Measurements from ENCODE around the gene HDAC9.

The HDAC9 gene

DNA sequence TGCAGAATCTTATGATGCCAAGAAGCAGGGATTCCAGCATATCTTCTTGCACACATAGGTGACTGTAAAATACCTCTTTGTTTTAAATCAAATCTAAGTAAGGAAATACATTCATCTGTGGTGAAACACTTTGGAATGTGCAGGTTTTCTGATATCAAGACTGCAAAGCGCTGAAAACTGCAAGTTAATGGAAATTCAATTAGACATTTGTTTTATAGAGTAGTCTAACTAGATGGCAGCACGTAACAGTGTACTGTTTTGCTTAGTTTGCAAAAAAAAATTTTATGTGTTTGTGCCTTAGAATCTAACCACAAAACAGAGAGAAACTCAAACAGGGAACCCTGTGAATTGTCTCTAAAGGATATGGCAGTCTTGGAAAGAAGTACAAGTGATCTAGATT, 259.2 kb downstream of the HDAC9 start:
- DNase-seq = no peak

DNA sequence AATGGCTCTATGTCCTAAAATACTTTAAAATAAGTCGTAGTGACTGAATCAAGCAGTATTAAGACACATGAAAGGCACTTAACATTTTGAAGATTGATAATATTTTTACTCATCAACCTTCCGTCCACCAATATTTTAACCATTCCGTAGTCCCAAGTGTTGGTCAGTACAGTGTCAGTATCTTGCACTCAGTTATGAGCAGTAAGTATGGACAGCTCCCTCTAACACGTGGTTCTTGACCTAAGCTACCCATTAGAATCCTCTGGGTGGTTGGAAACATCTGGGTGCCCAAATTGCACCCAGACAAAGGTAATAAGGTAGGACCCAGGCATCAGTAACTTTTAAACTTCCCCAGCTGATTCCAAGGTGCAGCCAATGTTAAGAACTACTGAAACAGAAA, 260.2 kb downstream of the HDAC9 start:
- DNase-seq = no peak

DNA sequence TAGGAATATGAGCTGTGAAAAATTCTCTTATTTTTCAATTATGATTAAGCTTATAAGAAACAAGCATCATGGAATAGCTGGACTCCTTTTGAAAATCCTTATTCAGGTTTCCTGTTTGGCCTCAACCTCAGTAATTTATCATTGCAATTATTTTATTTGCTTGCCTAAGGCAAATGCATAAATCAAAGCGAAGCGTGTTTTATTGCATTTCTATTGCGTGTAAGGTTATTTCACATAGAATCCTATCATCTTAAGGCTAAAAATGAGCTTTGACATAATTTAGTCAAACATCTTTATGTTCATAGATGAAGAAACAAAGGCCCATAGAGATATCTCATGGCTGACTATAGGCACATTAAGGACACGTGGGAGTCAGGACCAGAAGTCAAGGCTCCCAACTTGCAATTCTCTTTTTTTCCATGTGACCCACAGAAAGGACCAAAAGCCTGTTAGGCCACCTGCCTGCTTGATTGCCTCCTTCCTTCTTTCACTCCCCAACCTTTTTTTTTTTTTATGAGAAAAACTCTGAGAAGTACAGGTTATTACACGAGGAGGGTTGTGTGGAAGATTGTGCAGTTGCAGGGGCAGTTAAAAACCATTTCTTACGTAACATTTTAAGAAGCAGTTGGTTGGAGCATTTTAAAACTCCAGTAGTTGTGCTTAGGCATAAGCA, 261.0 kb downstream of the HDAC9 start:
- no peak for DNase-seq

DNA sequence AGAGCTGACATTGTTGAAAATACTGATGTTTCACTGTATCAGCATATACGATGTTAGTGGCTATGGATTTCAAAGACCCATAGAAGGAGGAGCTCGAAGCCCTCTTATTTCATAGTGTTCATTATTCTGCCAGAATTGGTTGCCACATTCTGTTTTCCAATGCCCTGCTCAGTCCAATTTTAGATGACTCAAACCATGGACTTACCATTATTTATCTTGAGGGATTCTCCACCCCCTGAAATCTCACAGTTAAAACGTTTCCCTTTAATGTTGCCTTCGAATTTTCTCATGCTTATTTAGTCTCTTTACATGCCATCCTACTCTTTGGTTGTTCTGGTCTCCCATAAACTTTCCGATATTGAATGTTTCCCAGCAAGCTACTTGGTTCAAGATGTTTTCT, 264.5 kb downstream of the HDAC9 start:
- no peak for DNase-seq

DNA sequence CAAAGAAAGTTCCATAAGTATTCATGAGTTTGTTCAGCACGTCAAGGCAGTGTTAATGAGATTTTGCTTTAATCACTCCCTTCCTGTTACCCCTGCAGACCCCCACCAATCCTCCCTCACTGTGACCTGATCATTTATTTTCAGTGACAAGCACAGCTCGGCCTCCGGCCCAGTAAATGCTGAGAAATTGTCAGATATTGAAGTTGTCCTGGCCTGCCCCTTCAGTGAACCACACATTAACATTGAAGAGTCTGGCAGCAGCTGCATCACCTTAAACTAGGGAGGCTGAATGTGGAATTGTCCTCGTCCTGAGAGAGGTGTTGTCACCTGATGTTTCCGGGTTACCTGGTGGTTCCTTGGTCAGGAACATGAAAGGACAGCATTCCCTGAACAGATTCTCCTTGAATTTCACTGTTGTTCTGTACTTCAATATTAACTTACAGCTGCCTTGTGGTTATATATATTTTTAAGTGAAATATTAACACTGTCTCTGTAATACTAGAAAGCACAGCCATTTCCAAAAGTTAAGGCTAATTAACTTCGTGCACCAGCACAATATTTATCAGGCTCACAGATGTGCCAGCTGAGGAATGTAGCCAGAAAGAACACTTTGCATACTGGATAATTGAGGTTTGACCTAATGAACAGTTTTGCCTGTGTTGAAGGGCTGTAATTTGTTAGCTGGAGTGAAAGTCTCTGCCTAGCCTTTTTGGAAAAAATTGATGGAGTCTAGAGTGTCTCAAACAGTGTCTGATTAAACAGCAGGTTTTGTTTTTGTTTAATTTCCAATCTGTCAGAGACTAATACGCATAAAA, 265.3 kb downstream of the HDAC9 start:
- no peak for DNase-seq

DNA sequence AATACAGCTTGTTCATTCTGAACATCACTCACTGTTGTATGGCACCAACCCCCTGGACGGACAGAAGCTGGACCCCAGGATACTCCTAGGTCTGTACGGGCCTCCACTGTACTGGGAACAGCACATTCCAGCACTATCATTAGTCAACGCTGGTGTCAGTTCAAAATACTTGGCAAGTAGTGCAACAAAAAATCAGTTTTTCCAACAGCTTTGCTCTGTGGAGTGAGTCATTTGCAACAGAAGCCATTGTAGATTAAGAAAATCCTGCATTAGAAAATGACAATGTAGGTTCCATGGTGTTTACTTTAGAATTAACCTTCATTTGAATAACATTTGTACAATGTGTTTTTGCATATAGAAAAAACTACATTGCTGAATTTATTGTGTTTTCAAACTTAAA, 266.6 kb downstream of the HDAC9 start:
- DNase-seq = no peak

DNA sequence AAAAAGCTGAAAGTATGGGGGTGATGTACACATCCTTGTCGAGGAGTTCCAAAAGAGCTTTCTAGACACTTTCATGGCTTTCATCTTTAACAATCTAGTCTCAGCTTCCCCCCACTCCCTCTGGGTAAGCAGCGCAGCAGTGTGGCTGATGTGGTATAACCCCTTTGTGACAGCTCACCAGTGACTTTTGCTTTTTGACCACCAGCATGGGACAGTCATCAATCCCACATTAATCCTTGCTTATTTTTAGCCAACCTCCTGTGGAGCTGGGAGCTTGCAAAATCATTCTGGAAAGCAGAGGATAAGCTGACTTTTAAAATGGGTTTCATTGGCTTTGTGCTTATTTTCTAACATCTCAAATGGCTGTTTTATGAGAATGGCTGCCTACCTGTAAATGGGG, 272.7 kb downstream of the HDAC9 start:
- no peak for DNase-seq

DNA sequence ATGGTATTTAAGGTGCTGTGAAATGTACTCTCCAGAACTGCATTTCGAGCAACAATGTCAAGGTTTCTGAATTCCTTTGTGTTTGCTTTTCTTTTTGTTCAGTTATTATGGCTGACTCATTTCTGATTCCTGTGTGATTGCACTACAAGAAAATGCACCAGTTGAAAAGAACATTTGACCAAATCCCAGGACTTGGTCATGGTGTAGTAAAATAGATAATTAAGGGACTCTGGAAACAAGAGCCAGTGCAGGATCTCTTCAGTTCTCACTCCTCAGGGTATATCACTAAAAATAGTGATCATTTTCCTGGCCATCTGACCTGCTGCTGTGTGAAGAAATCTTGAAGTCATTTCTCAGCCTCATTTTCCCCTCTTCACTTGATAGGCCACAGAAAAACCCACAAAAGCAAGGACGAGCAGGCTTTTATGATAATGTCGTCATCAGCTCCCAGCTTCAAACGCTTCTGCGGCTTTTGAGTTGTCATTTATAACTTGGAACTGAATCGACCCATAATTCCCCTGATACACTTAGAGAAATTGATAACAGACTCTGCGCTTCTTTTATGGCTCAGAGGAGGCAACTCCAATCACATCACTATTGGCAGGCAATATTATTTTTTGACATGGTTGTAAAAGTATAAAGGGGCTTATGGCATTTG, 274.7 kb downstream of the HDAC9 start:
- DNase-seq = no peak

DNA sequence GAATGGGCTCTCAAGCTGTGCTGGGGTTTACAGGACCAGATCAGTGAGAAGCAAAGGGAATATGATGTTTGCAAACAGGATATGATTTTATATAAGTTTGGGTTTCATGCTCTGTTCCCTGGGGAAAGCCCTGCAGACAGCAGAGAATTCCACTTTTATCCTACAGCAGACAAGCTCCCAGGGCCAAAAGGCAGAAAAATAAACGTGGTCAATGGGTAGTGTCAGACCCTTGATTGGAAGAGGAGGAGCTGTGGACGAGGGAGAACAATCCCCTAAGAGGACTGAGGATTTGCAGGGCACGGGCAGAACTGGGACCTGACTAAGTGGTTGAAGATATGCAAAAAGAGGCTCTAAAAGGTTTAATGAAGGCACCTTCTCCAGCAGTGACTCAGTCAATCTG, 275.3 kb downstream of the HDAC9 start:
- no peak for DNase-seq

DNA sequence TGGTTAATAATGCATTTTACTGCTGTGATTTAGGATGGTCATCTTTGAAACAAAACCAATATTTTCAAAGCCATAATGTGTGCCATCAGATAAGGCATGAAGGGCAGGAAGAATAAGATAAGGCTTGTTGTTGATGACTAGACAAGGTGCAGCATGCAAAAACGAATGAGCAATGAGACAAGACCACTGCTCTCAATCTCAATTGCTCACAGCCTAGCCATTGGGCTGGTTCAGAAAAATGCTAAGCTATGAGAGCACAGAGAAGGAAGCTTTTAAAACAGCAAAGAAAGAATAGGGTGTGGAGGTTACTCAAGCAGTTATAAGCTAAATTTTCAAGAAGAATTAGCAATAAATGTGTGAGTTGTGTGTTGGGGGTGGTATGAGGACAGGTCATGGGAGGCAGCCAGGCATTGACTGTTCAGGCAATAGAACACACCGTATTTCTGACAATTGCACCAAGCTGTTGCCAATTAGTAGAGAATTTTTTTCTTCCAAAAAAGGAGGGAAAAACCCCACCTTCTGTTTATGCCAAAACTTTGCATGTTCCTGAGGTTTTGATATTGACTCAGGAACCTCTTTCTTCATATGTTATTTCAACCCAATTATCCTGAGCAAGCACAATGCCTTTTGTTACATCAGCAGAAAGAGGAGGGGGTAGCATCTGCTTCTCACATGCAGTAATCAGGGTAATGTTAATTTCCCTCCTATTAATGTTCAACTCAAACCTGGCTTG, 276.5 kb downstream of the HDAC9 start:
- DNase-seq = no peak

DNA sequence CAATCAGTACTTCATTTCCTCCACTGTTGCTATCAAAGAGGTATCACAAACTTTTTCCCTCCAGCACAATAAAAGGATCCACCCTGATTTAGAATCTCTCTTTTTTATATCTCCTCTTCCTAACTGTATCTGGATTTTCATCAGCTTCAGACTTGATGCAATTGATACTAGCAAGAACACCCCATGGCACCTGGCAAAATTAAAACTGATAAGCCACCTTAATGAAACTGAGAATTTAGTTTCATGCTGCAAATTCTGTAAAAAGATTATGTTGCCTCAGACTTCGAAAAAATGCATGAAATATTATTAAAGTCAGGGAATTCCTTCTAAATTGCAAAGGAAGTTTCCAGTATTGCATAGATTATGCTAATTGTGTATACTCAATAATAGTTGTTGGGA, 277.0 kb downstream of the HDAC9 start:
- DNase-seq = no peak

DNA sequence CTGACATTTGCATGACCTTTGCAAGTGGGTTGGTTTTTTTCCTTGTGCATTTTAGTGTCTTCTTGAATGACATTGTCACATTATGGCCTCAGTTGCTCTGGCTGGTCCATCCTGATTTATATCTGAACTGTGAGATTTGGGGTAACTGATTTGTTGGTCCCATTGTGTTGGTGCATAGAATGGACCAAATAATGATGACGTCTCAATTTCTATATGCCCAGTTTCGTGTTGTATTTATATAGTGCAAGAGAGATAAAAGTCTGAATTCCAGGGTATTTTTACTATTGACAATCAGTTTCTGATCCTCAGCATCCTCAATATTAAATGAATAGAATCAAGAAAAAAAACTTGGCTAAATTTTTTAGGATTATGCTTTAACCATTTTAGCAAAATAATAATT, 281.8 kb downstream of the HDAC9 start:
- no peak for DNase-seq

DNA sequence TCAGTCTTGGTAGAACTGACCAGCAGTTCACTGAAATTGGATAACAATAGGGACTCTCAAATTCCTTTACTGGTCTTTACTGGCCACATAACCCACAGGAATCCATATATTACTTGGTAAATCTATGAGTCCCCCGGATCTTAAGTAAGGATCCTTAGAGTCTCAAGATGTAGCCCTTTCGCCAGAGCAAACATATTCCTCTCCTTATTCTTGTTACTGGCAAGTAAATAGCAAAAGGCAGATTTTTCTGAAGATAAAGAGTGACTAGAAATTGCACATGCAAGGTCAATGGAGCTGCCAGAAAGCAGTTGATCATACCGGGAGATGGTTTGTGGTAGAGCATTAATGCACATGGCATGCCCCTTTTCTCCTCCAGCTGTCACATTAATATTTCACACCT, 283.0 kb downstream of the HDAC9 start:
- no peak for DNase-seq

DNA sequence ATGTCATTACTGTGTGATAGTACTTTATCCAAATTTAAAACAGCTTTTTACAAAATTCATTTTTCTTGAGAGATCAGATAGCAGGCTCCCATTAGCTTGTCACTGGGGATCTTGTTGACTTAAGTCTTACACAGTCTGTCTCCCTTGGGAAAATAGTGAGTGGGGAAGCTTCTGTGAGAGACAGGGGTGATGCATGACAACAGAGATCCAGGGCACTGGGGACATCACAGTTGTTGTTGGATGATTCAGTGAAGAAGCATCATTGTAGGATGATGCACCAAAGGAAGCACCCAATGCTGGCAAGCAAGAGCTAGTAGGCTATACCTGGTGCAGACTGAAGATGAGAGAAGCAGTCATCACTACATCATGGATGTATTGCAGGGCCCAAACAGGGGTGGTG, 284.7 kb downstream of the HDAC9 start:
- no peak for DNase-seq

DNA sequence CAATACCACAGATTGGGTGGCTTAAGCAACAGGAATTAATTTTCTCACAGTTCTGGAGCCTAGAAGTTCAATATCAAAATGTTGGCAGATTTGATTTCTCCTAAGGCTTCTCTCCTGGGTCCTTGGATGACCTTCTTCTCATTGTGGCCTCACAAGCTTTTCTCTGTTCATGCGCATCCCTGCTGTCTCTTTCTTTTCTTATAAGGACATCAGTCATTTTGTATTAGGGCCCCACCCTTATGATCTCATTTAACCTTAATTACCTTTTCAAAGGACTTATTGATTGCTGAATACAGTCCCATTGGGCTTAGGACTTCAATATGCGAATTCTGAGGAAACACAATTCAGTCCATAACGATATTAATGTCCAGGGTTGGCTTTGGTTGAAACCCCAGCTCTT, 285.4 kb downstream of the HDAC9 start:
- DNase-seq = no peak

DNA sequence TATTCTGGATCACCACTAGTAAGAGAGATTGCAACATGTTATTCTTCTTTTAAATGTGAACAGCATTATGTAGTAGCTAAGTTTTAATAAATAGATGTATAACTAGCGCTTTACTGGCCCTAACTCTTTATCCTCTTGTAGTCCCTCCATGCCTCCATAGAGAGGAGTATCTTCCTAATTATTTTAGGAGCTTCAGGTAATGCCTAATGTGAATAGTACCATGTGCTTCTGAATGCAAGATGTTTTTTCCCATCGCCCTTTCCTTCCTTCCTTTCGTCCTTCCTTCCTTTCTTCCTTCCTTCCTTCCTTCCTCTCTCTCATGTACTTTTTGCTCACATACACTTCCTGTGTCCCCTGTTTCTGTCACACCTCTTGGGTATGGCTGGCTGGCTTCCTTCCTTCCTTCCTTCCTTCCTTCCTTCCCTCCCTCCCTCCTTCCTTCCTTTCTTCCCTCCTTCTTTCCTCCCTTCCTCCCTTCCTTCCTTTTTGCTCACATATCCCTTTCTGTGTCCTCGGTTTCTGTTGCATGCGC, 290.7 kb downstream of the HDAC9 start:
- DNase-seq = no peak

DNA sequence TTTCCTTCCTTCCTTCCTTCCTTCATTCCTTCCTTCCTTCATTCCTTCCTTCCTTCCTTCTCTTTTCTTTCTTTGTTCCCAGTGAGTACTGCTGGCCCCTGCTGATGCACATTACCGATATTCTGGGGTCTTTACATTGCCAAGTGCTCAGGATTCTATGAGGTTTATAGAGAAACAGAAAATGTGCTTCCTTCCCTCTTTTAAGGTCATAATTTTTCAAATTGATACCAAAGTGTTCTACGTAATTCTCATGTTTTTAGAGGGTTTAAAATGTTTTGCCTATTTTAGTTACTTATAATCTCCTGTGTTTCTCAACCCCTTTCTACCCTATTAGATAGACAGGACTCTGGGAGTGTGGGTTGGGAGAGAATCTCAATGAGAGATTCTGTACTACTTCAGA, 291.2 kb downstream of the HDAC9 start:
- no peak for DNase-seq

DNA sequence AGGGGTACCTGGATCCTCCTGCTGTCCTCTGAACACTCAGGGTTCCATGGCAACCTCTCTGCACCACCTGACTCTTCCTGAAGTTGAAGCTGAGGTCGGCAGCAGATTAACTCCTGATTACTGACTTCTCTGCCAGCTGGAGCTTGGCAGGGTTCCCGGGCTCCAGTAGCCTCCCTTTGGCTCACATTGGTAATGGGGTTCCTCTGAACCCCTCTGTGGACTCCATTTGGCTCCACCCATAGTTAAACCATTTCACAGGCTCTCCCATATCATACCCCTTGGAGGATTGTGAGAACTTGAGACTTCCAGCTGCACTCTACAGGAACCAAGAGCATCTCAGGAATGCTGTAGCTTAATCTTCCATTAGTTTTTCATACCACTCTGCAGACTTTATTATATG, 292.5 kb downstream of the HDAC9 start:
- no peak for DNase-seq

DNA sequence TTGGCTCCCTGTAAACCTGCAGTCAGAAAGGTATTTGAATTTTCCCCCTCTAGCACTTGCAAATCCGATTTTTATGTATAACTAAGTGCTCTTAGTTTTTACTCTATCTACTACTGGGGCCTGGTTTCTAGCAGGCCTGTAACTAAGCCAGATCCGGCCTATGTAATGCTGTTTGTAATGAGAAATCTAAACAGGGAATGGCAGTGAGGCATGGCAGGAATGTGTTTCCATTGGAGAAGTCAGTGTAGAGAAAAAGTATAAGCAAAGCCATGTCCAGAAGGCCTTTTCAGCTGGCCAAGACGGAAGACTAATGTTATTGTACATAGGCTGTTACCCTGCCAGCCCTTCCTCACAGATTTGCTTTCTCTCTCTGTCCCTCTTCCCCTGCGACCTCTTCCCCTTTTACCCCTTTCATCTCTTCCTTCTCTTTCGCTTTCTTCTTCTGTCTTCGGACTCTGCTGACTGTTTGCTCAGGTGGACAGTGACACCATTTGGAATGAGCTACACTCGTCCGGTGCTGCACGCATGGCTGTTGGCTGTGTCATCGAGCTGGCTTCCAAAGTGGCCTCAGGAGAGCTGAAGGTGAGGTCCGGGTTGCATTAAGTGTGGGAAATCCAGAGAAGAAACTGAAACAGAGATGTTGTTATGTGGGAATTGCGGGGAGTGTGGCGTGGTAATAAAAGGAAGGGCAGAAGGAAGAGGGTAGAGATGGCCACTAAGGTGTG, 297.5 kb downstream of the HDAC9 start:
- no peak for DNase-seq

DNA sequence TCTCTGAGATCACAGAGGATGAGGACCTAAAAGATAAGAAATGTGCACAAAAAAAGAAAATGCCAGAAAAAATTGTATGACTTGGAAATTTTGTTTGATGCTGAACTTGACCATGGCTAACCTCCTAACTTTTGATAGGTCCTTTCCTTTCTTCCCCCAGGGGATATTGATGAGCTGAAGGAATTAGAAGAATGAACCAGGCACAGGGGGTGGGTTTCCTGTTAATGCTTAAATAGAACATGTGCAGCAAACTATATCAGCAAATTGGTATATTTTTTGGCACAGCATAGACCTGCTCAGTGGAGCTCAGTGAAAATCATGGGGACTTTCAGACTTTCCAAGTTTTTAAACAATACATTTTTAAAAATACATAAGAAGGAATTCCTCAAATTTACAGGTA, 300.7 kb downstream of the HDAC9 start:
- DNase-seq = no peak

DNA sequence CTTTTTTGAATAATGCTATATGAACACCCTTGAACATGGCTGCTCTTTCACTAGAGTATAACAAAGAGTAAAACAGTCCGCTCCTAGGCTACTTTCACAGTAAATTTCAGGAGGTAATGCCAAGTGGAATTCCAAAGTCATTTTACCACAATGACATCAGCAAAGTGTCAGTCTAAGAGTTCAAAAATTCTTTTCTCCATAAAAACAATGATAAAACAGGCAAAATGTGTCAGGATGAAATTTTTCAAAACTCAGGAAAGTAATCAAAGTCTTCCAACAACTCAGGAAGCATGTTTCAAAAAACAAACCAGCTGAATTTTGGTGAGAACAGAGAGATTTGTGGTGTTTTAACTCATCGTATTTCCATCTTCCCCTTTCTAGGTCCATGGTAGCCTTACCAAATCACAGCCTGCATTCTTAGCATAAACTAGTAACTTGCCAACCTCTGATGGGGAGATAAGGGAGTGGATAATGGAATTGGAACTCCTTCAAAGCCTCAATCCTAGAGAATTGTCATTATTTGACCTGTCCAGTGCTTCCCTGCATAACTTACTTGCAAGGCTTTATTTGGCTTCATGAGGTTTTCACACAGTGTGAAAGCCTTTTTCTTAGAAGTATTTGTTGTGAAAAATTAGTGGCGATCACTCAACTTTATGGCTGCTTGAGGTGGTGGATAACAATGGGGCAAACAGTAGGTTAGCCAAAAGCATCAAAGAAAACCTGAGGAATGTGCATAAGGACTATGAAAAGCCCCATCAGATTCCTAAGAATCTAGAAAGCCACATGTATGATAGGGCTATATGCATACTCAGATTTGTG, 302.7 kb downstream of the HDAC9 start:
- DNase-seq = no peak

DNA sequence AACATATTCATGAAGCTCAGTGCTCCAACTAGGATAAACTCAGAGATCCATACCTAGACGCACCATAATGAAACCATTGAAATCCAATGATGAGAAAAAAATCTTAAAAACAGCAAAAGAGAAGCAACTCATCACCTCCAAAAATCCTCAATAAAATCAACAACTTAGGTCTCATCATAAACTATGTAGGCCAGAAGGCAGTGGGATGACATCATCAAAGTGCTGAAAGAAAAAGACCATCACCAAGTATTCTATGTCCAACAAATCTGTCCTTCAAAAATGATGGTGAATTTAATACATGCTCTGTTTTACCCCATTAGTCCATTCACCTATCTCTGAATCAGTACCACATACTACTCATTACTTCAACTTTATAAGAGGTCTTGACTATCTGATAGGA, 304.4 kb downstream of the HDAC9 start:
- DNase-seq = no peak

Measured in NCI-H2029 (cell line).